Embryonic facial prominence (tissue), 1 donor: ENCODE data around the gene WRAP73.
A peak's percentile ranks its signal among the peaks of the same experiment; 100 is the strongest.
"Not testable (repeated sequence)": the region's sequence is repeated elsewhere in the genome, so short reads cannot be mapped to it uniquely, and the experiment has no call there.

Experiments used
- DNase-seq: peaks from one replicate; pipeline ENCODE4 v3.0.0-alpha.2; 2016; ENCODE audit errors: extremely low spot score

The WRAP73 gene

DNA sequence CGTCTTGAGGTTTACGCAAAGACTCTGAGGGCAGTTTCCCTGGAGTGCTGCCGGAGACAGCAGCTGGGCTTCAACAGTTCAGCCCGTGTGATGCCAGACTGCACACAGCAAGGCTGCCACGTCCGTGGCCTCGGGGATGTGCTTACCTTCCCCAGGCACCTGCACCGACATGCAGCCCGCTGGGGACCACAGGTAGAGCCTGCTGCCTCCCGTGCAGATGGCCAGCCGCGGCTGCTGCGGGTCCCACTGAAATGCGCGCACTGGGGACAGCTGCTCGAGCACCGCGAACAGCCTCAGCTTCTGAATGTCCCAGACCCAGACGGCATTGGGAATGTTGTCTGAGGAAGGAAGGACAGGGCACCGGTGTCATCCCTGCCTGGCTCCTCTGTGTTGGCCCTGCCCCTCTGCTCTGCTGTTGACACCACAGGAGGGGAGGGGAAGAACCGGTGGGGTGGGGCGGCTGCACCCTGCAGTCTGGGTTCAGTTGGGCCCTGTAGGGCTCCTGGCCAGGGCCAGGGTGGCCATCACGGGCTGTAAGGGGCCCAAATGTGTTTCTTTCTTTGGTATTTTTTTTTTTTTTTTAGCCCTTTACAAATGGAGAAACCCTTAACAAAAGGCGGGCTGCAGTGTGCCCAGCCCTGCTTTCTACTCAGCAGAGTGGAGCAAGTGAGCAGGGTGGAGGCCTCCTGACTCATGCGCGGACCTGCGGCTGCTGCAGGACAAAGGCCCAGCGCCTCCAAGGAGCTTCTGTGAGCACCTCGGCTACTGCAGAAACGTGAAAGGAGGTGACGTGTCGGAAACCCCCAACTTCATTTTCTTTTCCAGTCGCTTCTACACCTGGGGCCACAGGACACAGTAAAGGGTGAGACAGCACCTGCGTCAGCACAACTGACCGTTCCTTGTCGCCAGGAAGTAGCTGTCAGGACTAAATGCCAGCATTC lies 18.3 kb downstream of the WRAP73 start:
- no peak for DNase-seq

DNA sequence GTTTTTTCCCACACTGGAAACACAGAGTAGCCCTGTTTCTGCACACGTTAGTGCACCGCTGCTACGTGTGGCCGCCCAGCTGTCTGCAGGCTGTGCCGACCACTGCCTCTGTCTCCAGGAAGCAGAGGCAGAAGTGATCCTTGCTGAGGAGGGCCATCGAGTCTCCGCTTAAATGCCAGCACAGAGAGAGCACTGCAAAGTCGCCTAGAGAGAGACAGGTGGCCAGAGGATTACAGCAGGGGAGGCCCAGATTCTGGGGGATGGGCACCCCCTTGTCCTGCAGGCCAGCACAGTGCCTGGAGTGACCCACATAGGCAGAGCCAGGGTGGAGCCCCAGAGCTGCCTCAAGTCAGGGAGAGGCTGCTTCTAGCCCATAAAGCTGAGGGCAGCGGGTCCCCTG lies 19.0 kb downstream of the WRAP73 start:
- no peak for DNase-seq

DNA sequence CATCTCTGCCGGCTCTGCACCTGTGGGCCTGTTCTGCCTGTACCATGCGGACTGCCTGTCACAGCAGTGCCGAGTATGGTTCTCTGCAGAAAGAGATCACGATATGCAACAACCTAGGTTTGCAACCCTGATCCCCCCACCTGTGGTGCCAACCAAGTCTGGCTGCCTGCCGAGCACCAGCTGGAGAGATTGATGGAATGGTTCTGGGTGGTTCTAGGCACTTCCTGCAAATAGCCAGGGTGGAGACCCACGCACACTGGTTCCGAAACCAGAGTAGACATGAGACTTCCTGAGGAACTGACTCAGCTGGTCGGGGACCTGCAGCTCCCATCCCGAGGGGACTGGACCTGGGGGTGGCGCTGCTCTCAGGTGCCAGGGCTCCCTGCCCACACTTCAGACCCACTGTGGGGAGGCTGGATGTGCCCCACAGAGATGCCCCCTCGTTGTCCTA lies 19.7 kb downstream of the WRAP73 start:
- no peak for DNase-seq

DNA sequence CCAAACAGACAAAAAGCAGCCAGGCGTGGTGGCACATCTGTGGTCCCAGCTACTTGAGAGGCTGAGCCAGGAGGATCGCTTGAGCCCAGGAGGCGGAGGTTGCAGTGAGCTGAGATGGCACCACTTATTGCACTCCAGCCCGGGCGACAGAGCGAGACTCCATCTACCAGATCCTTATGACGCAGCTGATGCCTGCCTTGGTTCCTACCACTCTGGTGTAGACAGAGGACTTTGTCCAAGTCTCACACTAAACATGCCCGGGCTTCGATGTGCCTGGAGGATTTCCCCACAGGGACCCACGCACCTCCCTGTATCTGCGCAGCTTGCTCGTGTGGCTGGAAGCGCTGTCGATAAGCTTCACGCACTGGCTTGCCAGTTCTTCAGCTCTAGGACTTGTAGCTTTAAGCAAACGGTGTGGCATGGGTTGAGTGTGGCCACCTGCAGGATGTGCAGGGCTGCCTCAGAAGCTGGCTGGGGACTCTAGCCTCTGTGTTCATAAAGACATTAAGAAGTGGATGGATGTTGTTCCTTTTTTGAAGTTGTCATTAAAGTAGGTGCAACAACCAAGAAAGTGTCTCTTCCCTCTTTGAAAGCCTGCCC lies 20.2 kb downstream of the WRAP73 start:
- no peak for DNase-seq

DNA sequence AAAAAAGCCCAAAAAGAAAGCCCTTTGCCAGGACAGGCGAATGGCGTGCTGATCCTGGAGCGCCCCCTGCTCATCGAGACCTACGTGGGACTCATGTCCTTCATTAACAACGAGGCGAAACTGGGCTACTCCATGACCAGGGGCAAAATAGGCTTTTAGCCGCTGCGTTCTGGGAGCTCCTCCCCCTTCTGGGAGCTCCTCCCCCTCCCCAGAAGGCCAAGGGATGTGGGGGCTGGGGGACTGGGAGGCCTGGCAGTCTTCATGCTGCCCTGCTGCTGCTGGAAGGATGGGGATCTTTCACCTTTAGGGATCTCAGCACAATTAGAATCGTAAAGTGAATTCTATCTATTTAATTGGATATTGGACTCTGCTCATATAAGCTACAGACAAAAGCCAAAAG lies 21.5 kb downstream of the WRAP73 start:
- no peak for DNase-seq

DNA sequence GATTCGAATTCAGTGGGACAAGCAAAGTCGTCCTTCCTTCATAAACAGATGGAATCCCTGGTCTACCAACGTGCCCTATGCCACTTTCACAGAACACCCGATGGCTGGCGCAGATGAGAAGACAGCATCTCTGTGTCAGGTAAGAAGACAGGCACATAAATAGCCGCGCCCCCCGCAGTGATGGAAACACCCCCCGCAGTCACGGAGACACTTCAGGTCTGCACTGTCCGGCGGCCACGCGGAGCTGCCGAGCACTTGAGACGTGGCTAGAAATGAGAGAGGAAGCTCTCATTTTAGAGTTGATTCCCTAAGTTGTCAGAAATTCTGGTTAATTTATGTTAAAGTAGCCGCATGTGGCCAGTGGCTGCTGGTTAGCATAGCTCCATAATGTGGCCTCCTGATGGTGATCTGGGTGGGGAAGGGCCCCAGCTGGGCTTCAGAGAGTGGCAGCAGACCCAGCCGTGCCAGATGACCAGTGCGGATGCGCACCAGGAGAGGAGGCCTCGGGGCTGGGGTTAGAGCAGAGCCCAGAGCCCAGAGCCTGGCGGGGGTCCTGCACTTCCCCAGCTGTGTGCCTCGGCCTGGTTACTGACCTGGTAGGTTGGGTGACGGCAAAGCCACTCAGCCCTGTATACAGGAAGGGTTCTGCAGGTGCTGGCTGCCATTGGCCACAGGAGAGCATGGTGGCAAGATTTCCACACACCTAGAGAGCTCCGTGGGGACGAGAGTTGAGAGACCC lies 22.2 kb downstream of the WRAP73 start:
- no peak for DNase-seq

DNA sequence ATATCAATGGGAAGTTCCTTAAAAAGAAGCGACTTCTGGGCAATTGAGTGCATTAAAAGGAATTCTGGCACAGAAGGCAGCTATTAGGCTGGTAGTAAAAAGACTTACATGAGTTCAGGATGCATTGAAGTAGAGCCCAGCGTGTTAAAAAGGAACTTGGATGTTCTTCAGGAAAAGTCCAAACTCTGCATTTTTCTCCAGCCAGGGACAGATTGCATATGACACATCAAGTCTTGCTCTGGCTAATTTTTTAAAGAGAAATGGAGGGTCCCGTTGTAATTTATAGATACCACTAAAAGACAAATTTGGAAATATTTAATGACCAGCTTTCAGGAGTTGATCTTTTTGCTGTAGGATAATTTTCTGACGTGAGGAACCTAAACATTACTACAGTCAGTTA lies 23.9 kb downstream of the WRAP73 start:
- DNase-seq: no peak

DNA sequence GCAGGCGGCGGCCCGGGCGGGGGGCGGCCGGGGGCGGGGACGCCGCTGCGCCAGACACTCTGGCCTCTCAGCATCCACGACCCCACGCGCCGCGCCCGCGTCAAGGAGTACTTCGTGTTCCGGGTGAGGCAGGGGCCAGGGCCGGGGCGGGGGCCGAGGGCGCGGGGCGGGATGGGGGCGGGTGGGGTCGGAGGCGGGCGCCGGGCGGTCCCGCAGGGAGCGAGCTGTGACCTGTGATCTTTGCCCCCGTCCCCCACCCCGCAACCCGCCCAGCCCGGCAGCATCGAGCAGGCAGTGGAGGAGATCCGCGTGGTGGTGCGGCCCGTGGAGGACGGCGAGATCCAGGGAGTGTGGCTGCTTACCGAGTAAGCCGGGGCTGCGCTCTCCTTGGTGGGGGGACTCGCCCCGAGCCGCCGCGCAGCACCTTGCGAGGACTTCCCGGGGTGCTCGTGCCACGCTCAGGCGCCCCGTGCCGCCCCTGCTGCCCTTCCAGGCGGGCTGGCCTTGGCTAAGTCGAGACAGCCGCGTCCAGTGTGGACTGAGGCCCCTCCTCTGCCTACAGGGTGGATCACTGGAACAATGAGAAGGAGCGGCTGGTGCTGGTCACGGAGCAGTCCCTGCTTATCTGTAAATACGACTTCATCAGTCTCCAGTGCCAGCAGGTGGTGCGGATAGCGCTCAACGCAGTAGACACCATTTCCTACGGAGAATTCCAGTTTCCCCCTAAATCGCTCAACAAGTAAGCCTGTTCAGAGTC lies 24.6 kb downstream of the WRAP73 start:
- DNase-seq: no peak

DNA sequence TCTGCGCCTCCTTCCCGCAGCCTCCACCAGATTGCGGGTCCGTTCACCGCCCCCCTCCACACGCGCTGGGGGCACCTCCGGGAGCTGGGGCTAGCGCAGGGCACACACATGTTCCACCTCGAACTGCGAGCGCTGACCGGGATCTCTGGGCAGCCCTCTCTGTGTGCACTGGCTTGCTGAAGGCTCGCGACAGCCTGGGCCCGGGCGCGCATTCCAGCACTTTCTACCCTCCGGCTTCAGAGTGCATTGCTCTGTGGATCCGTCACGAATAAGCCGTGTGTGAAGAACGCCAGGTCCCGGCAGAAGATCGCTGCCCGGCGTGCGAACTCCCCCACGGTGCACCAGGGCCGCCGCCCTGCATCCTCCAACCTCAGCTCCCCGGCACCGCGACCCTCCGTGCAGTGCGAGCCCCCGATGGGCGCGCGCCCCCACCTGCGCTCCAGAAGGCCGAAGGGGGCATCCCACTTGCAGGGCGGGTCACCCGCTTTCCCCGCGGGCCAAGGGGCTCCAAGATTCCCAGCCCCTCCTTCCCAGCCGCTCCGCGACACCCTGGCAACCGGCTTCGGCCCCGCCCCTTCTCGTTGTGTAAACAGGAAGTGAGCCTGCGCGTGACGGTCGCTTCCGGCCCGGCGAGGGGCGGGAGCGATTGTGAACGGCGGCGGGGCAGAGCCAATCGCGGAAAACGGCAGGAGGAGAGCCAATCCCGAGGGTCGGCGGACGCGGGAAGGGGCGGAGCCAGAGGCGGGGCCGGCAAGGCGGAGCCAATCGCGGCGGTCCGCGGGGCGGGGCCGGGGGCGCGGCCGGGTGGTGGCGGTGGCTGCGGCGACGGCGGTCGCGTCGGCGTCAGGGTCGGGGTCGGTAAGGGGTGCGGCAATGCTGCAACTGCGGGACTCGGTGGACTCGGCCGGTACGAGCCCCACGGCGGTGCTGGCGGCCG lies 25.4 kb downstream of the WRAP73 start, which contains the start of gene TPRG1L:
TSS of gene TPRG1L (plus strand) at position 816 of the 937 bp plus-strand sequence. CDS start at position 874, 58 bp downstream.
- peak; percentile 92 for DNase-seq

DNA sequence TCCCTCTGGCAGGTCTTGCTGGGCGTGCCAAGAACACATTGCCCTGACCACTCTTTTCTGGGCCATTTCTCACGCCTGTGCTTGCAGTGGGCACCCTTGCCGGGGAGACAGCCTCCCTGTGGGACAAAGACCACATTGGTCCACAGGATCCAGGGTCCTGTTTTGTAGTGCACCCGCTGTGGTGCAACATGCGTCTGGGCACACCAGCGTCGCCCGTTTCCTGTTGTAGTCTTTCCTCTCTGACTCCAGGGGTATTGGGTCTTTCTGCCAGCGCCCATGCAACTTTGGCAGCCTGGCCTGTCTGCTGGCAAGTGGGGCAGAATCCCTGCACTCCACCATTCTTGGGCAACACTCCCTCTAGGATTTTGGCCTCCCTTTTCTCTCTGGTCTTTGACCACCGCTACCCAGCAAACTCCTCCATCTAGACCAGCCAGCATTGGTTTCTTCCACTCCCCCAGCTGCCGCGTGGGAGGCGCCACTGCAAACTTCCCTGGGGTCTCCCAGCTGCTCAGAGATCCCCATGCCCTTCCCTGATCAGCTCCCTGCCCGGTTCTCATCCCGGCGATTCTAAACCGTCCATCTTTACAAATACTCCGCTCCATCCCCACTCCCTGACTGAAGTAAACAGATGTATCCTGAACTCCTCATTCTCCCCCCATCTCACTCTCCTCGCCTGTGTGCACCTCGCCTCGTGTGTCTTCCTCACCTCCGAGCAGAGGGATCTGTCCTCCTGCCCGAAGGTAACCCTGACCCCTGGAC lies 26.3 kb downstream of the WRAP73 start:
- DNase-seq: no peak

DNA sequence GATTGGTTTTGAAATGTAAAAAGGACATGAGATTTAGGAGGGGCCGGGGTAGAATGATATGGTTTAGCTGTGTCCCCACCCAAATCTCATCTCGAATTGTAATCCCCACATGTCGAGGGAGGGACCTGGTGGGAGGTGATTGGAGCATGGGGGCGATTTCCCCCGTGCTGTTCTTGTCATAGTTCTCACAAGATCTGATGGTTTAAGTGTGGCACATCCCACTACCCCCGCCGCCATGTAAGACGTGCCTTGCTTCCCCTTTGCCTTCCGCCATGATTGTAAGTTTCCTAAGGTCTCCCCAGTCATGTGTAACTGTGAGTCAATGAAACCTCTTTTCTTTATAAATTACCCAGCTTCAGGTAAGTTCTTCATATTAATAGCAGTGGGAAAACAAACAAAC lies 27.8 kb downstream of the WRAP73 start:
- not testable (repeated sequence) for DNase-seq

DNA sequence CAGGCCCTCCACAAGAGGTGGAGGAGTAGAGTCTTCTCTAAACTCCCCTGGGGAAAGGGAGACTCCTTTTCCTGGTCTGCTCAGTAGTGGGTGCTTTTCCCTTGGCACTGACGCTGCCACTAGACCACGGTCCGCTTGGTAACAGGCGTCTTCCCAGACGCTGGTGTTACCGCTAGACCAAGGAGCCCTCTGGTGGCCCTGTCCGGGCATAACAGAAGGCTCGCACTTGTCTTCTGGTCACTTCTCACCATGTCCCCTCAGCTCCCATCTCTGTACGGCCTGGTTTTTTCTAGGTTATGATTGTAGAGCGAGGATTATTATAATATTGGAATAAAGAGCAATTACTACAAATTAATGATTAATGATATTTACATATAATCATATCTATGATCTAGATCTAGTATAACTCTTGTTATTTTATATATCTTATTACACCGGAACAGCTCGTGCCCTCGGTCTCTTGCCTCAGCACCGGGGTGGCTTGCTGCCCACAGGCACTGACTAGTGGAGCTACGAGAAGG lies 28.7 kb downstream of the WRAP73 start:
- DNase-seq: not testable (repeated sequence)

DNA sequence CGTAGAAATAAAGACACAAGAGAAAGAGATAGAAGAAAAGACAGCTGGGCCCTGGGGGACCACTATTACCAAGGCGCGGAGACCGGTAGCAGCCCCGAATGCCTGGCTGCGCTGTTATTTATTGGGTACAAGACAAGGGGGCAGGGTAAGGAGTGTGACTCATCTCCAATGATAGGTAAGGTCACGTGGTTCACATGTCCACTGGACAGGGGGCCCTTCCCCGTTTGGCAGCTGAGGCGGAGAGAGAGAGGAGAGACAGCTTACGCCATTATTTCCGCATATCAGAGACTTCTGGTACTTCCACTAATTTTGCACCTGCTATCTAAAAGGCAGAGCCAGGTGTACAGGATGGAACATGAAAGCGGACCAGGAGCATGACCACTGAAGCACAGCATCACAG lies 29.2 kb downstream of the WRAP73 start:
- DNase-seq: no peak

DNA sequence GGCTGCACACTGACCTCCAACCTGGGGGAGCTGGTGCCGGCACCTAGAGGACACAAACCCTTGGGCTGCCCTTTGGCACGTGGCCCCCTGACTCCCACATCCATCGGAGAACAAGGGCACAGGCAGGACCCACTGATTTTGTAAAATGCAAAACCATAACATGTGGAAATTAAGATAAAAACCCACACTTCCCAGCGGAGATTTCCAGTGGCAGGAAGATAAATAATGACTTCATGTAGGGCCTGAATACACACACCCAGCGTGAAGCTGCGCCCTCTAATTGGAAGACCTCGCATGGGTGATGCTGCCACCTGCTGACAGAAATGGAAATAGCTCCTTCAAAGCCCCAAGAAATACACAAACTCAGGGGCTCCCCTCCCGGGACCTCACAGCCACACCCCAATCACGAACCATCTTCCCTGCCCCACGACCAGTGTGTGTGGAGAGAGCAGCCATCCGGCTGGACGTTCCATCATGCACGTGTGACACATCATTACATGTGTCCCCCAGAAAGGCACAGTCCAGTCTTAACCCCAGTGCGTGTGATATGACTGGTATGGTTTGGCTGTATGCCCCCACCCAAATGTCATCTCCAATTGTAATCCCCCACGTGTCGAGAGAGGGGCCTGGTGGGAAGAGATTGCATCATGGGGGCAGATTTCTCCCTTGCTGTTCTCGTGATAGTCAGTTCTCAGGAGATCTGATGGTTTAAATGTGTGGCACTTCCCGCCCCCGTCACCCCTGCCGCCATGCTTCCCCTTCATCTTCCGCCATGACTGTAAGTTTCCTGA lies 30.8 kb downstream of the WRAP73 start:
- DNase-seq: peak; percentile 69

DNA sequence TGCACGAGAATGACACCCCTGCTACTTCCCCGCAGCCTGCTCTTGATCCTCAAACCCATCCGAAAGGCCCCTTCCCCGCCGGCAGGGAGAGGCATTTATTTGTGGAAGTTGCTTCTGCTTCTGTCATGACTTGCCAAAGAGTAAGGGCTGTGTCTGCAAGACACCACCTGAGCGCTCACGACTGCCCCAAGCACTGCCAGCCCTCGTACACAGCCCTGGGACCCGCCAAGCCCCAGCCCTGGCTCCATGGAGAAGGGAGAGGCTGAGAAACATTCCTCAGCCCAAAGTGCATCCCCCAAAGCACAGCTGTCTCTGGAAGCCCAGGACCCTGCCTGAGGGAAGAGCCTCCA lies 31.4 kb downstream of the WRAP73 start:
- no peak for DNase-seq

DNA sequence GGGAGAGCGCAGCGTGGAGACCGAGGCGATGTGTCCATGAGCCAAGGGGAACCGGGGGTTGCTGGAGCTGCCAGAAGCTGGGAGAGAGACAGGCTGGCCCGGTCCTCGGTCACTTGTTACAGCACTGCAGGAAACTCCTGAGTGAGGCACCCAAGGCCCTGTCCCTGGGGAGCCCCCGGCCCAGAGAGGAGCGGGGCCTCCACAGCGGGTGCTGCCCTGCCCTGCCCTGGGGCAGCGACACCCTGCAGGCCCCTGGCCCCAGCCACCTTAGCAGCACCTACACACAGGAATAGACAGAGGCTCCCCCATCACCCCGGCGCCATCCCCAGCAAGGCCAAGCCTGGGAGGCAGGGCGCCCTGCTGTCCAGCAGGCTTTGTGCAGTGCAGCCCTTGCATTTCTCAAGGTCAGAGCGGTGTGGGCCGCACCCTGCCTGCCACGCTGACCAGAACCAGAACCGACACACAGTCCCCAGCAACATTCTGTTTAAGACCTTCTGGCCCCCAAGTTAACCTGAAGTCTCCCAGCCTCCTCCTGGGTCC lies 32.0 kb downstream of the WRAP73 start:
- no peak for DNase-seq

DNA sequence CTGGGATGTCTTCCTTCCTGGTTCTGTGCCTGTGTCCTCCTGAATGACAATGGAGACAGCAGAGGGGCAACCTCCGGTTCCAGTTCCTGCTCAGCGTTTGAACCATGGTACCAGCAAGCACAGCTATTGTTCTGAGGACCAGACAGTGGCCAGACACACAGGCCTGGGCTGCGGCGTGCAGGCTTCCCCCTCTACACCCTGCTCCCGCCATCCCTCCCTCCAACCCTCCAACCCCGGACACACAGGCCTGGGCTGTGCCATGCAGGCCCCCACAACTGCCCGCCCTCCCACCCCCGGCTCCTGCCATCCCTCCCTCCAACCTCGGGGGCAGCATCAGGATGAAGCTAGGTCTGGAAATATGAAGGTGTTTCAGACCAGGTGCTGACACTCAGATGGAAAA lies 33.0 kb downstream of the WRAP73 start:
- DNase-seq: no peak
